Ecto neural progenitor cell (in vitro differentiated cells): ENCODE measurements around the gene YTHDF1.

Experiments used
- DNase-seq: peaks from one replicate; pipeline ENCODE4 v3.0.0-alpha.2; 2018; ENCODE audit warnings: low spot score

Gene YTHDF1

DNA sequence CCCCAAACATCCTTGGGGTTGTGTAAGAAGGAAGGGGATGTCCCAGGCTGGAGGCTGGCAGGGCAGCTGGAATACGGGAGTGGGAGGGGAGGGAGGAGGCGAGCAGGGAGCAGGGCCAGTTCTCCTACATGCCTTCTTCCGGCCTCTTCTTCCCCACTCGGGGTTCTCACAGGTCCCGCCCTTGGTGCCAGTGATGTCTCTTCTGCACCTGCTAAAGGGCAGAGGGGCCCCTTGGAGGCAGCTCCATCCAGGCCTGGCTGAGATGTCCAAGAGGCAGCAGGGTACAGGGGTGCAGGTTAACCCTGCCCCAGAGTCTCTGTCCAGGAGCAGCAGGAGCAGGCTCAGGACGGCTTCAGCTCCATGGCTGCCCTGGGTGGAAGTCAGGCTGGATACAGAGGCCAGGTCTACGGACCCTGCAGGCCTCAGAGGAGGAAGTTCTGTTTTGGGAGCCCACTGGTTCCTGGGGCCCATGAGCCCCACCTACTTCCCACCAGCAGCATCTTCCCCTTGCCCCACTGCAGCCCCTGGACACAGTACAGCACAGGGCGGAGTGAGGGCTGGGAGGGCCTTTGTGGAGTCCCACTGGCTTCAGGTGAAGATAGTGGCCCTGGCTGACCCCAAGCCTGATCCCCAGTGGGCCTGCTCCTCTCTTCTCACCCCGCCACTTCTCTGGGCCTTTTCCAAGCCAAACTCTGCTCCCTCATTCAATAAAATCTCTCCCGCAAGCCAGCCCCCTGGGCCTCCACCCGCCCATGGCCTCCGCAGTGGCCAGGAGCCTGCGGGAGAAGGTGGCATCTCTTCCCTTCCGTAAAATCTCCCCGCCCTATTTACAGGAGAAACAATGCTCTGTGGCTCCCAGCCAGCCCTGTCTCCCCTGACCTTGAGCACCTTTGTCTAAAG is 60.4 kb downstream of the YTHDF1 start:
- no peak for DNase-seq

DNA sequence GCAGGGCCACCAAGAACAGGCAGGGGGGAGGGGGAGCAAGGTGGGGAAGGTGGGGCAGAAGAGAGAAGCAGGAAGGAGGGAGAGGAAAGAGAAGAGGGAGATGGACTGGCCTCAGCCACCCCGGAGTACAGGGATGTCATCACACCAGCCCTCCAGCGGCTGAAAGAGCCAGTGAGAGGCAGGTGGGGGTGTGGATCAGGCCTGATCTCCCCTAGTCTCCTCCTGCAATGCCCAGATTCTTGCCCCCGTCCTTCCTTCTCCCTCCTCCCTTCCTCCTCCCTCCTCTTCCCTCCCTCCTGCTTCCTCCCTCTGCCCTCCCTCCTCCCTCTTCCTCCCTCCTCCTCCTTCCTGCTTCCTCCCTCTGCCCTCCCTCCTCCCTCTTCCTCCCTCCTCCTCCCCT is 61.5 kb downstream of the YTHDF1 start:
- DNase-seq = no peak

DNA sequence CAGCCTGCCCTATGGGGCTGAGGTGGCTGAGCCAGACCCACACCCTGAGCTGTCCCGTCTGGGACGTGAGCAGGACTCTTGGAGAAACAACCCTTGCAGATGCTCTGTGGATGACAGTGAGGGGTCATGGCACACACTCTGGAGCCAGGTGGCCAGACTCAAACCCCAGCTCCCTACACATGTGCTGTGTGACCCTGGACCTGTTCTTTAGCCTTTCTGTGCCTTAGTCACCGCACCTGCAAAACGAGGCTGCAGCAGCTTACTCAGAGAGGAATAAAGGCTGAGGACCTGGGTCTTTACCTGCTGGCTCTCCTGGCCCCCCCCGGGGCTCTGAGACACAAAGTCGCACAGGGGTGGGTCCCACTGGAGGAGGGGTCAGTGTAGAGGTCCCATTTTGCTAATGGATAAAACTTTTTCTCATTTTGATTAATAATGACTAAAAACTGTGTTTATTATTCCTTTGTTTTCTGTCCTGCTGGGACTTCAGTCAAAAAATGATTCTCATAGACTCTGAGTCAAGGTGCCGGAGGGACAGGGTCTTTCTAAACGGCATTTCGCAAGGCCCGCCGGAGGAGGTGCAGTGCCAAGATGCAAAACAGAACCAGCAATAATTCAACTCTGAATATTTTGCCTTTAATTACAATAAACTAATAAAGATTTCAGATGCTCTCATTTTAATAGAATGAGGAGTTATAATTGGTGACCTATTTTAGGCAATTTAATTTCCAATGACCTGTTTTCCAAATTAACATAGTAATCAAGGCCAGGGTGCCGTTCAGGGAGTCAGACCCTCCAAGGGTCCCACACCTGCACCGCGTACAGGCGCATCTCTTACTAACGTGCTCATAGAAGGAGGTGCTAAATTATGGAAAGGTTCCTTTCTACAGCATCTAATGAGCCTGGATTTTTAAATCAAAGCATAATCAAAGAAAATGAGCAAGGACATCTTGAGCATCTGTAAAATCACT is 62.4 kb downstream of the YTHDF1 start:
- DNase-seq = no peak

DNA sequence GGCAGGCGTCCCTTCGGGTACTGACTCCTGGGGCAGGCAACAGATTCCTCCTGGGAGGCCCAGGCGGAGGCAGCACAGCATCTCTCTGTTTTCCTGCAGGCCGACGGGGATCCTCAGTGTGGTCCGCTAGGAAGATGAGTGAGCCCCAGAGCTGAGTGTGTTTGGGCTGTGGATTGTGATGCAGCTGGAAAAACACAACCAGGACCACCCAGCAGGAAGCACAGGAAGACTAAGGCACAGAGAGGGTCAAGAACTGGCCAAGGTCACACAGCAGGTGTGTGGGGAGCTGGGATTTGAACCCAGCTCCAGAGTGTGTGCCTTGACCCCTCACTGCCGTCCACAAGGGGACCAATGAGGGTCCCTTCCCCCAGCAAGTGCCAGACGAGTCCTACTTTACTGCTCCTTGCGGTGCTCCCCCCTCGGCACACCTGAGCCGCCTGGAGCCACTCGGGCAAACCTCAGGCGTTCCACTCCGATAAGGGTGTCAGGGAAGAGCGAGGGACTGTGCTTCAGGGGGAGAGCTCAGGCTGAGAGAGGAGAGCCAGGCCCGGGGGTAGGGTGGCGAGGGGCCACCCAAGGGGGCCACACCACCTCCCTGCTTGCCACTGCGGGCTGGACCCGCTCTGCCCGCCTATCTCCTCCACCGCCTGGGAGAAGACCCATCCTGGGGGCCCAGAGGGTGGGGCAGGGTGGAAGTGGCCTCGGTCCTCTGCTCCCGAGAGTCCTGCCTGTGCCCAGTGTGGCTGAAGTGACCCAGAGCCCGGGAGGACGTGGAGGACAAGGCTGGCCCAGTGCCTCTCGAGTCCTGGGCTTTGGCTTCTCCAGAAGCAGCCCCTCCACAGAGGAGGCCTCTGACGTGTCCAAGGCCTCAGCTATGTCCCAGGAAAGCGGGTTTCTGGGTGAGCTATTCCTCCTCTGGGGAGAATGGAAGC is 63.3 kb downstream of the YTHDF1 start:
- DNase-seq = no peak

DNA sequence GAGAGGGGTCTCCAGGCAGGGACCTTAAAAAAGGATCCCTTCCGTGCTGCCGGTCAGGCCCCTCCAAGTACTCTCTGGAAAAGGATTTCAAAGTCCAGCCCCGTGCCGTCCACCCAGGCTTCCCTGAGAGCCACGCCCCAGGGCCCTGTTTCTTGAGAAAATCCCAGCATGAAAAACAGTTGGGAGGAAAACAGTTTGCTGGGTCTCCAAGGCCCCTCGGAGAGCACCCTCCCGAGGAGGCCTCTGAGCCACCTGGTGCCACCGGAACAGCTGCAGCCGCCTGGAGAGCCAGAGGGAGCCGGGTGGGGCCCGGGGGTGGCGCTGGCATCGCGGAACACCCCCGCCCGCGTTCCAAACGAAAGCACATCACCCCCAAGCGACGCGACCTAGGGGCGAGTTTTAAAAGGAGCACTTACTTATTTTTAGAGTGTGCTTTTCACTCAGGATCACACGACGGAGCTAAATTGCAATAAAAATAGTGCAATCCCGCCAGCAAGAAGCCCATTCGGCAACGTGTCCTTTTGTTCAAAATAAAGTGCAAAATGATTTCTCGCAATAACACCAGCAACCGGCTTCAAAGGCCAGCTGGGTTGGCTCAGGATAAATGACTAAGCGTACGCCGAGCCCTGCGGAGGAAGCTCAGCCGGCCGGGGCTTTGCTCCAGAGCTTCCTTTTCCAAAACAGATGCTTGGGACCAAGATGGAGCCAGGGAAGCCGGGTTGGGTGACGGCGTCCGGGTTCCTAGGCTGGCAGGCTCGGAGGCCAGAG is 64.2 kb downstream of the YTHDF1 start:
- DNase-seq = no peak

DNA sequence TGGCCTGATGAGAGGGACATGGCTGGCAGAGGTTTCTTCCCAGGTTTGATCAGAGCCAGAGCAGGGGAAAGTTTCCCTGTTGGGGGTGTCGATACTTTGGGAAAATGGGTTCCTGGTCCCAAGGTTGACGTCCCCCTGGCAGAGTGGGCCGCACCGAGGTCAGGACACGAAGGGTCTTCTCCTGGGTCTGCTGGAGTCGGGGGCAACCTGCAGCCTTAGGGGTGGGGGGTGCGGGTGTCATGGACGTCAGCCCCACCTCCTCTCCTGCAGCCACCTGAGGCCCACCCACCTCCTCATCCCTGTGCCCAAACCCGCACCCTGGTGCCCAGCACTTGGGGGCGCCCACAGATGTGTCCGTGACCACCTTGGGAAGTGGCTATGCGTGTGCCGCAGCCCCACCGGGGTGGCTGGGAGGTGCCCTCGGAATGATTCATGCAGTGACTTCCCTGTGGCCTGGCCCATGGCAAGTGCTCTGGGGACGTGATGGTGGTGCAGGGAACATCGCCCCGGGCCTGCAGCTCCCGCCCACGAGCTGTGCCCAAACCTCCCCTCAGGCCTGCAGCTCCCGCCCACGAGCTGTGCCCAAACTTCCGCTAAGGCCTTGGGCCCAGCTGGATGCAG is 64.9 kb downstream of the YTHDF1 start:
- no peak for DNase-seq

DNA sequence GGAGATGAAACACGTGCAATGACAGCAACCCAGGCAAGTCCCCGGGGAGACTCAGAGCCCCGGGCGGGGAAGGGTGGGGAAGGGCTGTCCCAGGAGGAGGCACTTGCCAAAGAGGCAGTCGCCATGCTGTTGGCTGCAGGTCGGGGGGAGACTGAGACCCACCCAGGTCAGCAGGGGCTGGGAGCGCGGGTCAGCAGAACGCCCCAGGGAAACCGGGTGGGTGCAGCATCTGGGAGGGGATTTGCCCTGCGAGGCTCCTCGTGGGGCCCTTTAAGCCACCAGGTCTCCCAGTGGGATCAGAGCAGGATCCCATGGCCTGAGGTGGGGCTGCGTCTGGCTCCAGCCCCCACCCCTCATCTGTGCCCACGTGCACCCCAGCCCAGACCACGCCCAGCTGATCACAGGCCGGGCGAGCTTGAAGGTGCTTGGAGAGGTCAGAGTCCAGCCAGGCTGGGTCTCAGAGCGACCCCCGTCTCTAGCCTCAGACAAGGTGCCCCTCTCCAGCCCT is 65.5 kb downstream of the YTHDF1 start:
- no peak for DNase-seq

DNA sequence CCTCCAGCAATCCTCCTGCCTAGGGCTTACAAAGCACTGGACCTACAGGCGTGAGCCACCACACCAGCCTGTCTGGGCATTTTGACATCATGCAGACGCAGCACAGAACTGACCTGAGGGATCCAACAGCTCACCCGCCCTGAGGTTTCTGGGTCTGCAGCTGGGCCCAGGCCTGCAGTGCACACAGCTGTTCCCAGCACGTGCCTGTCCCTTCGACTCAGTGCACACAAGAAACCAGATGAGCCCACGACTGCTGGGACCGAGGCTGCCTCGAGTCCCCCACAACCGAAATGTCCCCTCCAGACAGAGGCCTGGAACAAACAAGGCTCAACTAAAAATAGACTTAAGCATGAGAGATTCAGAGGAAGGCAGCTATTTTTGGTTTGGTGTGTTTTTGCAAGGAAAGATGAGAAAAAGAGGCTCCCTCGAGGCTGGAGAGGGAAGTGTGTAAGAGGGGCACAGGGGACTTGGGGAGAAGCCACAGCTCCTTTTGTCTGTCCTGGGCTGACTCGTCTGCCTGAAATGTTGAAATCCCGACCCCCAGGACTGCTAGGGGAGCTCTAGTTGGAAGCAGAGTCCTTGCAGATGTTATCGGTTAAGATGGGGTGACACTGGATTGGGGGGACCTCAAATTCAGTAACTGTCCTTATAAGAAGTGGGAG is 66.3 kb downstream of the YTHDF1 start:
- no peak for DNase-seq

DNA sequence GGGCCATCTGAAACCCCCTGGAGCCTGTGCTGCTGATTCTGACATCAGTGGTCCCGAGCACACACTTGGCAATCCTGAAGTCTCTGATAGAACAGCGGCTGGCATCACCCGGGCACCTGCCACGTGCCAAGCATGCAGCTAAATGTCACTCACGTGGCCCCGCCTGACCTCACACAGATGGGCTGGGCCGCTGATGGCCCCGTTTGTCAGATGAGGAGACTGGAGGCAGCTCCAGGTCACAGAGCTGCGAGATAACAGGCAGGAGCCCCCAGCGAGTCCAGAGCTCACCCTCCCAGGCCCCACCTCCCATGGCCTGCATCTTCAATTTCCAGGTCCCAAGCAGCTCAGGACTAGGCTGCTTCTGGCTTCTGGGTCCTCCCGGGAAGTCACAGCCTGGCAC is 67.2 kb downstream of the YTHDF1 start:
- DNase-seq = no peak

DNA sequence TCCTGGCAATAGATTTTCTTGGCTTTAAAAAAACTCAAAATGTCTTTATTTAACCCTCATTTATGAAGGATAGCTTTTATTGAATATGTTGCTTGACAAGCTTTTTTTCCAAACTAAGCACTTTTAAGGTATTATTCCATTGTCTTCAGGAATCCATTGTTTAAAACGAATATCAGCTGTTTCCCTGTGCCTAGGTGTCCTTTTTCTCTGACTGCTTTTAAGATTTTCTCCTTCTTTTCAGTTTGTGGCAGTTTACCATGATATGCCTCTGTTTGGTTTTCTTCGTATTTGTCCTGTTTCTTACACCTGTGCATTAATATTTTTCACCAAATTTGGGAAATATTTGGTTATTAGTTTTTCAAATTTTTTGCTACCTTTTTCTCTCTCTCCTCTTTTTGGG is 68.4 kb downstream of the YTHDF1 start:
- DNase-seq = no peak
